NT2/D1 (cell line): ENCODE results near the gene AK5.

ENCODE experiments used
- DNase-seq: peaks from one replicate; pipeline ENCODE4 v3.0.0-alpha.2; 2011; ENCODE audit warnings: low read depth, low spot score
- H3K27me3 ChIP-seq: 2 replicates; pipeline ENCODE4 v1.6.0; 2011; ENCODE audit warnings: mild to moderate bottlenecking; ENCODE audit not compliant: insufficient read length, insufficient read depth
- H3K36me3 ChIP-seq: 2 replicates; pipeline ENCODE4 v1.6.1; 2011; ENCODE audit warnings: mild to moderate bottlenecking, low read length, mixed read lengths; ENCODE audit not compliant: insufficient read depth, insufficient read length
- H3K4me1 ChIP-seq: 2 replicates; pipeline ENCODE4 v1.5.1; 2011; ENCODE audit not compliant: insufficient read depth, insufficient read length
- H3K4me3 ChIP-seq: 2 replicates; pipeline ENCODE4 v1.5.1; 2011; ENCODE audit warnings: low read depth; ENCODE audit not compliant: insufficient read length
- H3K9ac ChIP-seq: 2 replicates; pipeline ENCODE4 v1.6.0; 2011; ENCODE audit warnings: low read depth; ENCODE audit not compliant: insufficient read length
- H3K9me3 ChIP-seq: 2 replicates; pipeline ENCODE4 v1.5.1; 2011; ENCODE audit warnings: mild to moderate bottlenecking, low read length; ENCODE audit not compliant: insufficient read depth
- SUZ12 ChIP-seq: IDR thresholded peaks from 2 replicates; pipeline ENCODE4 v1.6.1; 2011; ENCODE audit not compliant: insufficient read length, insufficient read depth; ENCODE audit errors: extremely low read depth
- YY1 ChIP-seq: IDR thresholded peaks from 2 replicates; pipeline ENCODE4 v1.6.1; 2011; ENCODE audit not compliant: insufficient read length, insufficient read depth
- ZNF274 ChIP-seq: IDR thresholded peaks from 2 replicates; pipeline ENCODE4 v1.6.1; 2011; ENCODE audit warnings: mild to moderate bottlenecking, low read depth, low read length

The AK5 gene

DNA sequence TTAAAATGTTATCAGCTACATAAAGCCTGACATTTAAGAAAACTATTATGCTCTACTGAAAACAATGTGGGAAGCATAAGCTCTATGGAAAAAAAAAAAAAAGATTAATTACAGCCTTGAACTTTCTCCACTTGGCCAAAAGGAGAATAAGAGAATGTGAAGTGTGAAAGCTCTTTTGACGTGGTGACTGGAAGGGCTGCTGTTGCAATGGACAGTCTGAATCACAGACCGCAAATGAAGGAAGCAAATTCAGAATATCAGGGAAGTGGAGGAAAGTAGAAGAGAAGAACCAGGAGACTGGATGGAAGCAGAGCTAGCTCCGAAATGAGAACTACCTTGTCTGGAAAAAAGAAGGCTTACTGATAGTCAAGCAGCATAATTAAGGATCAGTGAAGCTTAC is 106.8 kb downstream of the AK5 start:
- TF ChIP-seq YY1 (no peak), ZNF274 (no peak), SUZ12 (no peak)
- DNase-seq: no peak

DNA sequence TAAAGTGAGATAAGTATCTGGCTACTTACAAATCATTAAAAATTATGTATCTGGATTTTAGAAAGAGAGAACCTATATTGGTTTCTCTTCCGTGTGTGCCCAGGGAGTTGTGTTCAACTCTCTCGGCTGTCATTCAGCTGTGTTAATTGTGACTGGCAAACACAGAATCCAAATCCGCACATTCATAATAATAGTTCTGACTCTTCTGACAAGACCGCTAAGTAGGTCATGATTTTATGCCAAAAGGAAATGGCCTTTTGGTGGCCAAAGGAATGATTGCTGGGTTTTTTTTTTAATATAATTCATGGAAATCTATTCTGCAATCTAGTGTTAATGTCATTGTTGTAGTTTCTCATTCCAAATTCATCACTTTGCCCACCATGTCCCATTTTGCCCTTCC is 110.7 kb downstream of the AK5 start:
- H3K9ac ChIP-seq: no peak overlapping the region
- H3K4me1 ChIP-seq: no peaks in the 10 kb centered on the region
- H3K9me3 ChIP-seq: no peaks in the 10 kb centered on the region
- no peaks in the 10 kb centered on the region for H3K27me3 ChIP-seq
- no peak for DNase-seq
- H3K36me3 ChIP-seq: no peaks in the 10 kb centered on the region
- no peak overlapping the region for H3K4me3 ChIP-seq
- TF ChIP-seq SUZ12 (no peak), YY1 (no peak), ZNF274 (no peak)

More for the DNA sequence above, 106.8 kb downstream of the AK5 start:
- Histone ChIP-seq H3K27me3 (no peaks in the 10 kb centered on the region), H3K9ac (no peak overlapping the region), H3K9me3 (no peaks in the 10 kb centered on the region), H3K4me1 (no peaks in the 10 kb centered on the region), H3K36me3 (no peaks in the 10 kb centered on the region), H3K4me3 (no peak overlapping the region)

DNA sequence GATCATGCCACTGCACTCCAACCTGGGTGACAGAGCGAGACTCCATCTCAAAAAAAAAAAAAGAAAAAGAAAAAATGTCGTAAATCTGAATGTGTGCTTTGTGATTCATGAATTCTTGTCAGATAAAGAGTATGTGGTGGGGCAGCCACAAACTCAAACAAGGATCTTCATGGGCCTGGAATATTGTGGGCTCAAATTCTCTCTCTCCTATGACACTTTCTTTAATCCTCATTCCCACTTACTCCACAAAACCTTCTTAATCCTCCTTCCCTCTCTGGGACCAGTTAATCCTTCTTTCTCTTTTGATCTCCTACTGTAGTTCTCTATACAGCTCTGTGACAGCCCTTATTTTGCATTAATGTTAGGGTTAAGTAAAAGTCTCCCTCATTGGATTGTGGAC is 112.3 kb downstream of the AK5 start:
- TF ChIP-seq ZNF274 (no peak), YY1 (no peak), SUZ12 (no peak)
- DNase-seq: no peak
- Histone ChIP-seq H3K9ac (no peak overlapping the region), H3K9me3 (no peaks in the 10 kb centered on the region), H3K4me1 (no peaks in the 10 kb centered on the region), H3K27me3 (no peaks in the 10 kb centered on the region), H3K4me3 (no peak overlapping the region), H3K36me3 (no peaks in the 10 kb centered on the region)

DNA sequence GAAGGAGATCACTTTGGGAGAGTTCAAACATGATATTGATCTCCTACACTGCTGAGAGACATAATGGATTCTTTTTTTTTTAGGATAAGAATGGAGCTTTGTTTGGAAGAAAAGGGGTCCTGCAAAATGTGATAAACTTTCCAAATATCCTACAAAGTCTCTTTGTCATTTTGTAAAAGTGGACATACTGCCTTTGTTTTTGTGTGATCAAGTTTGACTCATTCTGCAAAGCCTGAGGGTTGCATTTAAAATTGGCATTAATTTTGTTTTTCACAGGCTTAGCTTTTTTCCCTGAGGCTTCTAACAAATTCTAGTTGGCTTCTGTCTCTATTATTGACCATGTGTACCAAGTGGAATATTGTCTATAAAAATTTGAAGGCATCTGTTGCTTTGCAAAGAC is 113.2 kb downstream of the AK5 start:
- H3K27me3 ChIP-seq: no peaks in the 10 kb centered on the region
- no peaks in the 10 kb centered on the region for H3K9me3 ChIP-seq
- DNase-seq: no peak
- H3K9ac ChIP-seq: no peak overlapping the region
- no peak overlapping the region for H3K4me3 ChIP-seq
- no peaks in the 10 kb centered on the region for H3K4me1 ChIP-seq
- H3K36me3 ChIP-seq: no peaks in the 10 kb centered on the region
- TF ChIP-seq YY1 (no peak), SUZ12 (no peak), ZNF274 (no peak)

DNA sequence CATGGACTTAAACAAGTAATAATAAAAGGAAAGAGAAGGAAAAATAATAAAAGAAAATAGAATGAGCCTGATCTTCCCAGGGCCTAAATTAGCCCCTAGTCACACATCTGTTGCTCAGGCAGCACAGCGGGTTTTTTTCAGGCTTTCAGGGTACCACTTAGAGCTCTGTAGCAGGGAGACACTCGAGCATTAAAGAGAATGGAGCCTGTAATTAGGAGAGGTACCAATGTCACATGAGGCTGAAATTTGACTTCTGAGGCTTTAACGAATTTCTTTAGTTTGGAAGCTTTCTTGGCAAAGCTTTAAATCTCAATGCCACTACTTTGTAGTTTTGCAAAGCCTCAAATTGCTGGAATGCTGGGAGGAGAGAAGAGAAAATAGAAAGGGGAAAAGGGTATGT is 116.3 kb downstream of the AK5 start:
- H3K27me3 ChIP-seq: no peaks in the 10 kb centered on the region
- no peak for TF ChIP-seq ZNF274
- no peak for TF ChIP-seq YY1
- TF ChIP-seq SUZ12: no peak
- H3K36me3 ChIP-seq: no peaks in the 10 kb centered on the region
- DNase-seq: no peak
- H3K9me3 ChIP-seq: no peaks in the 10 kb centered on the region
- H3K4me3 ChIP-seq: no peak overlapping the region
- no peak overlapping the region for H3K9ac ChIP-seq
- no peaks in the 10 kb centered on the region for H3K4me1 ChIP-seq

DNA sequence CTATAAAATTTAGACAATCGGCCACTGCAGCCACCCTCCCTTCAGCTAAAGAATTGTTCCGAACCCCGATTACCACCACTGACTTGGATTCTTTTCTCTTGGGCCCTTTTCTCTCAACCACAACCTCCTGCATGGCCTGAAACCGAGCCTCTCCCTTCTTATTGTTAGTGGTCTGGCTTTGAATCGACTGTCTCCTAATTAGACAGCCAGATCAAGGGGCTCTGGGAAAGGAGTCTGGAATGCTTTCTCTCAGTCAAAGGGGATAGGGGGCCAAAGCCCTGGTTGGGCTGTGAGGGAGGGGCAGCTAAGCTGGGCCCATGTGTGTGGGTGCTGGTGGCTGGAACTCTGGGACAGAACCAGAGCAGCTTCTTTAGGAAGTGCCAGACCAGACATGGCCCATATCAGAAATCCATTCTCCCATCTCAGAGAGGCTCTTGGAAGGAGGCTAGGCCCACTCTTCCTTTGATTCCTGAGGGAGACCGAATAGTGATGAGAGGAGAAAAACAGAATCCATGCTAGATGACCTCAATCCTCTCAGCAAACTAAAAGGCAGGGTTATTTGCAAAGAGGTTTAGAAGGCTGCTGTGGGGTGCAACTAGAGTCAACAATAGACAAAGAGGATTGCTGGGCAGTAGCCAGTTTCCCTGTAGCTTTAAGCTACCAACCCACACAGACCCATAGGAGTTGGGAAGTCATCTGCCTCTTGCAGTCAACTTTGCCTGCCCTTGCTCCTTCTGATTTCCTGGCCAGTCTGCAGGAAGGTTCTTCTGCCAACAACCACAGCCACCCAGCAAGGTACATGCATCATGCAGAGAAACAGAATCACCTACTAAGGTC is 117.6 kb downstream of the AK5 start:
- H3K36me3 ChIP-seq: no peaks in the 10 kb centered on the region
- H3K9me3 ChIP-seq: no peaks in the 10 kb centered on the region
- H3K4me3 ChIP-seq: no peak overlapping the region
- H3K4me1 ChIP-seq: no peaks in the 10 kb centered on the region
- H3K9ac ChIP-seq: no peak overlapping the region
- no peaks in the 10 kb centered on the region for H3K27me3 ChIP-seq
- TF ChIP-seq ZNF274 (no peak), YY1 (no peak)
- no peak for DNase-seq

DNA sequence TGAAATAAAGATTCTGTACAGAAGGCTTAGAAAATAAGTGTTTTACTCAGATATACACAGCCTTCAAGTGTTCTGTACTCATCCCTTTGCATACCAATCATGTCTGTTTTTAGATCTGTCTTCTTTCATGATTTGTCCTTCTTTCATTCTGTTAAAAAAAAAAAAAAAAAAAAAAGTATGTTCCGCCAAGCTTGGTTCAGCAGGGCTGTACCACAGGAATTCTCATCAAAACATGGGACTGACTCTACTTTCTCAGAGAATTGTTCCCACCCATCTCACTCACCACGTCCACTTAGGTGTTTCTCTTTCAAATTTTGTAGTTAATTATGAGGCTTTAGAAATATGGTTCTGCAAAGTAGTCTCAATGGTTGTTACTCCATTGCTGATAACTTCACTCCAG is 119.0 kb downstream of the AK5 start:
- TF ChIP-seq YY1 (no peak), SUZ12 (no peak), ZNF274 (no peak)
- Histone ChIP-seq H3K4me3 (no peak overlapping the region), H3K4me1 (no peaks in the 10 kb centered on the region), H3K27me3 (no peaks in the 10 kb centered on the region), H3K9ac (no peak overlapping the region), H3K36me3 (no peaks in the 10 kb centered on the region), H3K9me3 (no peaks in the 10 kb centered on the region)
- no peak for DNase-seq

DNA sequence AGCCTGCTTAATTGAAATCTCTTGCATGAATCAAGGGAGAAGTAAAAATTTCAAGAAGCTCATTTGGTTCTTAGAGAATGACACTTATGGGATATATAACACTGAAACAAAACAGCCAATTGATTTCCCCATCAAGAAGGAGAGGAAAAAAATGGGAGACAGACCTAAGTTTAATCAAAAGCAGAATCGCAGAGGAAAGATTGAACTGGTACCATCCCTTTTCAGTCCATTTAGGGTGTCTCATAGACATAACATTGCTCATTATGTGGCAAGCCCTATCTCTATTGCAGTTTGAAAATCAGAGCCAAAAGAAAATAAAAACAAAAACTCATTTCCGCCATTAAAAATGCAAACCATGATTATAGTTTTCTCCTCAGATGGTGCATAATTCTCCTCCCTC is 119.6 kb downstream of the AK5 start:
- Histone ChIP-seq H3K4me3 (no peak overlapping the region), H3K4me1 (no peaks in the 10 kb centered on the region), H3K9ac (no peak overlapping the region), H3K27me3 (no peaks in the 10 kb centered on the region), H3K9me3 (no peaks in the 10 kb centered on the region), H3K36me3 (no peaks in the 10 kb centered on the region)
- TF ChIP-seq ZNF274 (no peak), YY1 (no peak), SUZ12 (no peak)
- DNase-seq: no peak
